ENCODE measurements around the gene CLDN2.
A peak's percentile ranks its signal among the peaks of the same experiment; 100 is the strongest.
"Not testable (repeated sequence)": the region's sequence is repeated elsewhere in the genome, so short reads cannot be mapped to it uniquely, and the experiment has no call there.

CLDN2 gene, protein sequence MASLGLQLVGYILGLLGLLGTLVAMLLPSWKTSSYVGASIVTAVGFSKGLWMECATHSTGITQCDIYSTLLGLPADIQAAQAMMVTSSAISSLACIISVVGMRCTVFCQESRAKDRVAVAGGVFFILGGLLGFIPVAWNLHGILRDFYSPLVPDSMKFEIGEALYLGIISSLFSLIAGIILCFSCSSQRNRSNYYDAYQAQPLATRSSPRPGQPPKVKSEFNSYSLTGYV

DNA sequence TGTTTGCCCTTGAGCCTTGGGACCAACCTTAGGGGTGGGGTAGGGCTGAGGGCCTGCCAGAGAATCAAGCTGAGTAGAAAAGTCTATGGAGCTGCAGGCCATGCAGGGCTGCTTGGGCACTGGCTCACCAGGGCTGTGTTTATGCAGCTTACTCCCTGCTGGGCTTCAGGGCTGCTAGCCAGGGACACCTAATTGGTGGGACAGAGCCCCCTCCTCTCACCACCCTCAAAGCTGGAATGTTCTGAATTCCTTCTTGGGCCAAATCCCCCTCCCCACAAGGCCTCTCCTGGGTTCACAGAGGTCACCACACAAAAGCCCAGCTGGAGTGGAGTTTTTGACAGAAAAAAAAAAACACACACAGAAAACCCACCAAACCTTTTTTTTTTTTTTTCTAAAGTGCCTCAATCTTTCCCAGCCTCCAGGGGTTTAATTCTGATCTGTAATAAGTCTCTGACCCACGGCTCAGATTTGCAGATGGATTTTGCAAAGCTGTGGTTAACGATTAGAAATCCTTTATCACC lies at the start of gene CLDN2:
TSS of gene CLDN2 (plus strand) at position 471 of the 521 bp plus-strand sequence. CDS start 7,827 bp downstream, outside the sequence.
- DNase-seq (ENCODE audit: low read depth in 2 of 2): no peak

DNA sequence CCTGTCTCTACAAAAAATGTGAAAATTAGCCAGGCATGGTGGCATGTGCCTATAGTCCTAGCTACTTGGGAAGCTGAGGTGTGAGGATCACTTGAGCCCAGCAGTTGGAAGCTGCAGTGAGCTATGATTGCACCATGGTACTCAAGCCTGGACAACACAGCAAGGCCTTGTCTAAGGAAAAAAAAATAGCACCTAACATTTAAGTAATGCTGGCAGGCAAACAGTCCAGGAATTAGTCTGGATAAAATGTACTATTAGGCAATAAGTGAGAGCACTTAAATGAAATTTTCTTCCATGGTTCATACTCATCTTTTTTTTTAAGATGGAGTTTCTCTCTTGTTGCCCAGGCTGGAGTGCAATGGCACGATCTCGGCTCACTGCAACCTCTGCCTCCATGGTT lies 47.4 kb upstream of the CLDN2 start:
- not testable (repeated sequence) for DNase-seq (ENCODE audit: low read depth in 2 of 2)

DNA sequence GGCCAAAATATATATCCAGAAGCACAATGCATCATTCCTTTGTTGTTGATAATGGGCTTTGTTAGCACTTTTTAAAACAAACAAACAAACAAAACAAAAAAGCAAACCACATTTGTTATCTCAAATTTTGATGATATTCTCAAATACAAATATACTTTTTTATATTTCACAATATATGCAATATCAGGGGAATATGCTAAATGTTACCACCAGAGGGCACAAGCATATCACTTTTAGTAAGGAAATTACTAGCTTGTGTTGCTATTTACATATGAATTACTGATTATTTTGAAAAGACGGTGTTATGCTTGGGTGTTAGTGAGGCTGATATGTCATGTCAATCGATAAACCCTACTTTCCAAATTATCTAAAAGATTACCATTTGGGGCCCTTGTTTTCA lies 46.1 kb upstream of the CLDN2 start:
- DNase-seq (ENCODE audit: low read depth in 2 of 2): no peak

DNA sequence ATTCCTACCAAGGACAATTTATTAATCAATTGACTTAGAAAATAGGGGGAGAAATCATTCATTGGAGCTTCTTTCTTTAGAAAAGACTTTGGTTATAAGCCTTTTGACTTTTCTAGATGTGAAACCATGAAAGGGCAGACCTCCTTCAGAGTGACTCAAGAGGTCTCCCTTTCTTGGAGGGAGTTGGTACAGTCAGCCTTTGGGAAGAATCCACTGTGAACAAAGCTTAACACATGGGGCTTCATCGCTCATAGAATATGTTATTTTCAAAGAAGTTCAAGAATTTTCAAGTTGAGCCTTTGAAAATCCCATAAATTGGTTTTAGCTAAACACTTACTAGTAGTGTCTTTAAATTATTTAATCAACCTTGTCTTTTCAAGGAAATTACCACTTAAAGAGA lies 45.1 kb upstream of the CLDN2 start:
- DNase-seq (ENCODE audit: low read depth in 2 of 2): no peak

DNA sequence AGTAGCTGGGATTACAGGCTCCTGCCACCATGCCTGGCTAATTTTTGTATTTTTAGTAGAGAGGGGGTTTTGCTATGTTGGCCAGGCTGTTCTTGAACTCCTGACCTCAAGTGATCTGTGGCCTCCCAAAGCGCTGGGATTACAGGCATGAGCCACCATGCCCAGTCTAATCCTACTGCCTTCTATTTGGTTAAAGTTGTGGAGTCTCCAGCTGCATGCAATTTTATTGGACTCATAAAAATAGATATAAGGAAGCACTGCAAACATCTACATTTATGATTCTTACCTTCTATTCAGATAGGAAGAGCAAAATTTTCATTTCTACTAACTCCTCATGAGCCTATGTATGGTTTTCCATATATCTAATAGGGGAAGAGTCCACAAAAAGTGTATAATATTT lies 30.7 kb upstream of the CLDN2 start:
- no peak for DNase-seq (ENCODE audit: low read depth in 2 of 2)

DNA sequence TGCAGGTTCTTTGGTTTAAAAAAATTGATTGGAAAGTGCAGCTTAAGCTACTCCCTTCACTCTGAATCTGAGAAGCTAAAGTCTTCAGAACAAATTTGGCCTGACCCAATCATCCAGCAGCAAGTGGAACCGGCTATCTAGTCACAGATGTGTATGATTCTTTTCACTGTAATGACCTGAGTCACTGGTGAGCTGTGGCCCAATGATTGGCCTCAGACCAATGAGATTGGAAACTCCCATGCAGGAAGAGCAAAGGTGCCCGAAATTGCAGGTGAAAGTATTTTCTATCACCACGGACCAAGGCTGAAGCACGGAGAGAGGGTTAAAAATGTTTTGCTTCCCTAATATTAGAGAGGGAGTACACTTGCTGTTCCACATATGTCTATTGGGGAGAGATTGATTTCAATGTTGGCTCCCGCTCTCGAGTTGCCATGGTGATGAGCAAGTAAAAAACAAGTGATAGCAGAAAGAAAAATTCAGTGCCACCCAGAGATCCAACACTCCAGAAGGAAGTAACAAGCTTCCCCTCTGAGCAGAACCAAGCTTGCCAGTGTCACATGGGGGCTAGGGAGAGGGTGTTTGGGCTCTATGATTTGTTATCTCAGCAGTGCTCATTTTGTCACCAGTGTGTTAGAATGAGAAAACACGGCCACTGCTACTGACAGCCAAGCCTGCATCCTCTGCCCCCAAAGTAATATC lies 28.3 kb upstream of the CLDN2 start:
- no peak for DNase-seq (ENCODE audit: low read depth in 2 of 2)

DNA sequence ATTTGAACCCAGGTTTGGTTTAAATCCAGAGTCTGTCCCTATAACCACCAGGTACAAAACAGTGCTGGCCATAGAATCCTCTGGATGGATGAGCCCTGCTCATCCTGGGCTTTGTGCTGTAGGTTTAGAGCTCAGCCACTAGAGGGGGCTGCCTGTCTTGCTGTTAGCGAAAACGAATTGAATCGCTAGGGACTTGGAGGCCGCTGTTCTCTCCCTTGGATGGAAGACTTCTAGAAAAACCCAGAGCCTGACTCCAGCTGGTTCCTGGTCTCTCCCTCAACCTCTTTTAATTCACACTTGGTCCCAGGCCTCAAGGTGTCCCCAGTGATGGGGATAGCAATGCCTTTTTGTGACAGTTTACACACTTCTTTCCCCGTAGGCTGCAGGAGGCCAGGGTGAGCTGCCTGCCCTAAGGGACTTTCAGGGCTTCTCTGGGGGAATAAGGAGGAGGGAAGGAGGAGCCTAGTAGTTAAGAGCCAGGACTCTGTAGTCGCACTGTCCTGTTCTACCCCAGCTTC lies 25.8 kb upstream of the CLDN2 start:
- peak in 1 of 2 experiments; percentile 33 for DNase-seq (ENCODE audit: low read depth in 2 of 2)

DNA sequence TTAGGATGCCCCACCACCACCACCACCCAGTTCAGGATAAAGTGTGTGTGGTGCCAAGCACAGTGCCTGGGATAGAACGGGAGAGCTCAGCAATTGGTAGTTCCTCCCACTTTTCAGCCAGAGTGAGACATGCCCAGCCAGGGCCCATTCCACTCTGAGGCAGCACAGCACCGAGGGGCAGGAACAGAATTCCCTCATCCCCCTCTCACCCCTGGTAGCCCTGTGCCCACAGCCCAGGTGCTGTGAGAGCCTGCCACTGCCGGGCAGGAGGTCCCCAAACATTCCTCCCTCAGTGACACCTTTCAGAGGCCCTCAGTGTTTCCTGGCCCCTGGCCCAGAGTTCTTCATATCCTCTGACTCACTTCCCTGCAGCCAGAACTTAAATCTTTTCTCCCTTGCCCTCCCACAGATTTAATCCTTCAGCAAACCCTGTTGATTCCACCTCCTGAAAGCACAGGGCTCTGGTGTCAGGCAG lies 25.2 kb upstream of the CLDN2 start:
- no peak for DNase-seq (ENCODE audit: low read depth in 2 of 2)

DNA sequence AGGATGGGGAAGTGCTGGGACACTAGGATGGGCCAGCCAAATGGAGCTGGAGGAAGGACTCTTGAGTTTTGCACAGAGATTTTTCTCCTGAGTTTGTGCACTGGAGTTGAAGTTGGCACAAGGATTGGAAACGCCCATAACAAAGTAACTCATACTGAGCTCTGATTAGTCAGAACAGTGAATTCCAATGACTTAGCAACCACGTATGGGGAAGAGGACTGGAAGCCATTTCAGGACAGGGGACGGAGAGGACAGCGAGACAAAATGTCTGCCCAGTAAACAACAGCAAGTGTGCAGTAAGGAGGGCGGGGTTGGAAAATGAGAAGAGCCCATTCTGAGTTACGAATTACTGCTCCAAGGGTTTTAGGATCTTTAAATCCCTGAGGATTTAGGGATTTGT lies 22.9 kb upstream of the CLDN2 start:
- no peak for DNase-seq (ENCODE audit: low read depth in 2 of 2)

DNA sequence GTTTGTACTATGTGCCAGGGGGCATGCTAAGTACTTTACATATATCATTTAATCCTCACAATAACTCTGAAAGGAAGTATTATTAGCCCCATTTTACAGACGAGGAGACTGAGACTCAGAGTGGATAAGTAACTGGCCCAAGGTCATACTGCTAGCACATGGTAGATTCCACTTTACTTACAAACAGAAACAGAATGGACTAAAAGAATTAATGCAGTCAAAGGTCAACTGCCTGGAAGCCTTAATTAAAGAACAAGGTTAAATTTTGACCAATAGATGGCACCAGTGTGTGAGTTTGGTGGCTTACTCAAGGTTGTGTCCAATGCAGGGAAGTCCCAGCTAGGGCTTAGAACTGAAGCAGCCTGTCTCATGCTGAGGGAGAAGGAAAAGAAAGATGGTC lies 21.7 kb upstream of the CLDN2 start:
- DNase-seq (ENCODE audit: low read depth in 2 of 2): no peak

DNA sequence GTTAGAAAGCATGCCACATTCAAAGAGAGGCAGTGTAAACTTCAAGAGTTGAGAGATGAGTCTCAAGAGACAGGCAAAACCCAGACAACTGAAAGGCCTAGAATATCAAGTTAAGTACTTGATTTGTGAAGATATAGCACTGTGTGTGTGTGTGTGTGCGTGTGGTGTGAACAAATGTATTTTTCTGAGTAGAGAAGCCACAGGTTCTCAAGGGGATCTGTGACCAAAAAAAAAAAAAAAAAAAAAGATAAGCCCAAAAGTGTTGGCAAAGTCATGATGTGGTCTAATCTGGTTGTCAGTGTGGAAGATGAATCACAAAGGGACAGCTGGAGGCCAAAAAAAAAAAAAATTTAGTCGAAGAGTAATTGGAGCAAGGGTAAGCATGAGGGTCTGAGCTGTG lies 20.9 kb upstream of the CLDN2 start:
- no peak for DNase-seq (ENCODE audit: low read depth in 2 of 2)

DNA sequence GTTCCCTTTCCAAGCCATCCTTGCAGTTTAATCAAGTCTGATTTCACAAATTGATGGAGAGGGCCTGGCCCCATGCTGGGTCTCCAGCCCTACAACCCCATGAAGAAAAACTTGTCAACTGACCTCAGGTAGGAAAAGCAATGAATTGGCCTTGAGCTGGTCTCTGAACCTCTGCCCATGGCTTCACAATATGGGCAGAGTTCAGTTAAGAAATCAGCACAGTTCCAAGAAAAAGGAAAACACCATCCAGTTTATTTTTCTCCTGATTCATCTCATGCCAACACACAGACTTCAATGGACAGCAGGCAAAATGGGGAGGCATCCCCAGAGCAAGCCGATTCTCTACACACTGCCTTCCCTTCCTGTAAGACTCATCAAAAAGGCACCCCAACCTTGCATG lies 20.4 kb upstream of the CLDN2 start:
- DNase-seq (ENCODE audit: low read depth in 2 of 2): no peak

DNA sequence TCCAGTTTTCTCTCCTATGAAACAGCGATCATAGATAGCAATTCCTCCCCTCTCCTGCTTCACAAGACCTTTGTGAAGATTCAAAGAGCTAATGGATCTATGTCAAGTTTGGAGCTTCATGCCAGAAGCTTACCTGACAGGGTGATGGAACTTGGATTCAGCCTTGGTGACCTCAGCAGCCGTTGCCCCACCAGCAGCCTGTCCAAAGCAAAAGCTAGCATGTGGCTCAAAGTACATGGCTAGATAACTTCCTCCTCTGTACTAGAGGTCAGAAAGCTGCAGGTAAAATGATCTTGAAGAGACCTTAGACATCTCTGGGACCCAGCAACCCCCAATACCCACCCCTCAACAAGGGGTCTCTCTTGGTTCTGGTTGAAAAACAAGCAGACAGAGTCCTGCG lies 18.9 kb upstream of the CLDN2 start:
- DNase-seq (ENCODE audit: low read depth in 2 of 2): no peak

DNA sequence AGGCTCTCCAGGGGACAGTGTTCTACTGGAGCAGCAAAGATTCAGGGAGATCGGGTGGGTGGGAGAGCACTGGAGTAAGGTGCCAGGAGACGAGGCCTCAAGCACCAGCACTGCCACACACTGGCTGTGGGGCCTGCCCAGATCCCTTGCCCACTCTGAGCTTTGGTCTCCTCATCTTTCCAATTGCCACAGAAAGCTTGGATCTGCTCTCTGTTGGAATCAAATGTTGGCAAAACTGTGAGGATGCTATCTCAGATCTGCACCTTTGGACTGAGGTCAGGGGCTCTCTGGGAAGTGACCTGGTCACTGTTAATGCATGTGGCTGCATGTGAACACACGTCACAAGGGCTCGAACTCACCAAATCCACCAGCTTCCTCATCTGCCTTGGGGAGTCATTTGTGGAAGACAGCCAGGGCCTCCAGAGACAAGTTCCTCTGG lies 18.4 kb upstream of the CLDN2 start:
- DNase-seq (ENCODE audit: low read depth in 2 of 2): no peak

DNA sequence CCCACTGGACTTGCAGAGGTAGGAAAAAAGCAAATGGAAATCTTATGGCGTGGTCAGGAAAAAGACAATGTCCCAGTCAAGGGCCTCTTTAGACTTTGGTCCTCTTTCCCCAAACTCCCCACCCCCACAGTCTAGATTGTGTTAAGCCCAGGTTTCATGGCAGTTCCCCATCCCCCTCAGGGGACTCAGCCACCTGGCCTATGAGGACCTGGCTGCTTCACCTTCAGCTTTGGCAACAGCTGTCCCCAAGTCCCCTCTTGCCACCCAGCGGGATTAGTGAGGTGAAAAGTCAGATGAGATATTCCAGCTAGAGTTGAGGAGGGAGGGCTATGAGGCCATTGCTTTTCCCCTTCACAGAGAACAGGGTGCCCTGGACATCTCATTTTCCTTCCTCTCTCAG lies 17.5 kb upstream of the CLDN2 start:
- DNase-seq (ENCODE audit: low read depth in 2 of 2): no peak

DNA sequence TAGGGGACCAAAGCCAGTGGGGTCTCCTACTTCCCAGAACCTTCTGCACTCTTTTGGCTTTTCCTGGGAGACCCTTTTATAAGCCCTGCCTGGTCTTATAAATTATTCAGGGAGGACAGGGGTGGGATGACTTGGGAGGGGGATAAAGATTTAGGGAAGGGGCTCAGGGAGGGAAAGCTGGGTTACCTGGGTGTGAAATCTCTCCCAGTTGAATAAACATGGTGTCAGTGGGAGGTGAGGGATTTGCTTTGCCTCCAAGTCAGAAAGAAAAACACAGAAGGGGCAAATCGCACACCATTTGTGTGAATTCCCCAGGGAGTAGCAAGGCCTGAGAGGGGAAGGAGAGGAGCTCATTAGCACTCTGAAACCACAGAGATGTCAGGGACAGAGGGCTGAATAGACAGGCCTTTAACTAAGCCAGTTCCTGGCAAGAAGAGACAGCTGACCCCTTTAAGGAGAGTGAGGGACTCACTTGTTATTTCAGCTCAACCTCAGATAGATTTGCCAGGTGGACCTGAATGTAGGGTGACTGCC lies 16.8 kb upstream of the CLDN2 start, which contains the start of gene RIPPLY1:
TSS of gene RIPPLY1 (minus strand) at position 51 of the 534 bp plus-strand sequence. CDS start 54 bp downstream, outside the sequence.
- no peak for DNase-seq (ENCODE audit: low read depth in 2 of 2)

DNA sequence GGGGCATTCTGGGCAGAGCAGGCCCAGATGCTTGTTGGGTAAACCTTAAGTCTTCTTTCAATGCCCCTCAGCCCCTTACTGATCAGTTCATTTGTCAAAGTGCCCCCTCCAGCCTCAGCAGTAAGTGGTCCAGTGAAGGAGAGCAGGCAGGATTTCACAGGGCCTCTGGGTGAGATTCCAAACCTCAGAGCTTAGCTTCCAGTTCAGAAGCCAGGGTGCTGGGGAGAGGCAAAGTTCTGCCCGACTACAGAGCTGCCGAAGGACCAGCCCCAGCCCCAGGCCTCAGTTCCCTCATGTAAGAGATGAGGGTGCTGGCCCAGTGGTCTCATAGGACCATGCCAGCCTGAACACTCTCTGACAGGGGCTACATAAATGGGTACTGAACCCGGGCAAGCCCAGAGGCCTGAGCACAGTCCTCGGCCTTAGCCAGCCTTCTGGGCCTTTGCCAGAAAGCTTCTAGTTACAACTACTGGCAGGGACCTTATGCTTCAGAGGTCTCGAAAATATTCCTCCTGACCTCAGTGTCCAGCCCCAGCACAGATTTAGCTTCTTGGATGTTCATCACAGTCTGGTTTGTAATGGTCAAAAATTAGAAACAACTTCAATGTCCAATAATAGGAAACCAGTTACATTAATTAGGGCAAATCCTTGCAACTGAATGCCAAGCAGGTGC lies 16.2 kb upstream of the CLDN2 start:
- no peak for DNase-seq (ENCODE audit: low read depth in 2 of 2)

DNA sequence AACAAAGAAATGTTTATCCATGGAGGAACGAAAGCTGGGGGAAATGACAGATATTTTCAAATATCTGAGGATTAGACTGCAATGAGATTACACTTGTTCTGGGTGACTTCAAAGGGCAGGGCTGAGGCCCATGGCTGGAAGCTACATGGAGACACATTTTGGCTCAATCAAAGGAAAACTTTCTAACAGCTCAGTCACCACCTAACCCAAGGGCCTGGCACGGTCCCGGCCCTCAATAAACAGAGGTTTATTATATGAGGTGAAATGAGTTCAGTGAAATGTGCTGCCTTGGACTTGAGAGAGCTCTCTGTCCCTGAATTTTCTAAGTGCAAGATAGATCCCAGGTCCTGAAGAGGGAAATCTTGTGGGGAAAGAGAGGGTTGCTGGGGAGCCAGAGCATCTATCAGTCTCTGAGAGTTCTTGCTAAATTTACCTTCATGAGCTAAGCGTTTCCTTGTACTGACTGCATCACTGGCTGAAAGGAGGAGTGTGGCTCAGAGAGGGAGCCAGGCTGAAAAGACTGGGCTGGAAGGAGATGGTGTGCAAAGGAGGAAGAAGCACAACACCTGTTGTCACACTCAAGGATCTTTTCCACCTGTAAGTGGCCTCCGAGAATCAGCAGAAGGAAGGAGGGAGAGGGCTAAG lies 15.0 kb upstream of the CLDN2 start:
- DNase-seq (ENCODE audit: low read depth in 2 of 2): no peak

DNA sequence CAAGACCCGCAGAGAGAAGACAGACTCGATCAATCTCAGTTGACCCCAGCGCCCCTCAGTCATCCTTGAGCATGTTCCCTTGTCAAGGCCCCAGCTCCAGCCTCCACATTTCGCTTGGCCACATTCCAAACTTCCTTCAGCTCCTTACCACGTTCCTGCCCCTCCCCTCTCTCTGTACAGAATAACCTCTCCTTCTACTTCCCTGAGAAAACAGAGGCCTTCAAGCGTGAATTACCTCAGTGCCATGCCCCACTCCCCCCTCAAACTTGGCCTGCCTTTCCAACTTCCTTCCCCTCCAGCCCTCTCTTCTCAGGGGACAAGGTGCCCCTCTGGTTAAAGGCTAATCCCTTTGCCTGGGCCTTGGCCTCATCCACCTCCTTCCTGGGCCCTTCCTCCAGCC lies 13.8 kb upstream of the CLDN2 start:
- no peak for DNase-seq (ENCODE audit: low read depth in 2 of 2)

DNA sequence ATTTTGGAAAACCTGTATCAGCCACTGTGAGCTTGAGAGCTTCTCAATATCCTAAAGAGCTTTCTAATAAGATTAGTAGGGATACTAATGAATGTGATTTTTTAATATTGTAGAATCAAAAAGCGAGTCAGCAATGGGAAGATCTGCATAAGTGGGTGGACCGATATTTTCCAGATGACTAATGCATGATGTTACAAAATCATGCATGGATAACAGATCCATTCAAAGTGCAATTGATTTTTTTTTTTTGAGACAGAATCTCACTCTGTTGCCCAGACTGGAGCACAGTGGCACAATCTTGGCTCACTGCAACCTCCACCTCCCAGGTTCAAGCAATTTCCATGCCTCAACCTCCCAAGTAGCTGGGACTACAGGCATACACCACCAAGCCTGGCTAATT lies 7.3 kb upstream of the CLDN2 start:
- no peak for DNase-seq (ENCODE audit: low read depth in 2 of 2)

DNA sequence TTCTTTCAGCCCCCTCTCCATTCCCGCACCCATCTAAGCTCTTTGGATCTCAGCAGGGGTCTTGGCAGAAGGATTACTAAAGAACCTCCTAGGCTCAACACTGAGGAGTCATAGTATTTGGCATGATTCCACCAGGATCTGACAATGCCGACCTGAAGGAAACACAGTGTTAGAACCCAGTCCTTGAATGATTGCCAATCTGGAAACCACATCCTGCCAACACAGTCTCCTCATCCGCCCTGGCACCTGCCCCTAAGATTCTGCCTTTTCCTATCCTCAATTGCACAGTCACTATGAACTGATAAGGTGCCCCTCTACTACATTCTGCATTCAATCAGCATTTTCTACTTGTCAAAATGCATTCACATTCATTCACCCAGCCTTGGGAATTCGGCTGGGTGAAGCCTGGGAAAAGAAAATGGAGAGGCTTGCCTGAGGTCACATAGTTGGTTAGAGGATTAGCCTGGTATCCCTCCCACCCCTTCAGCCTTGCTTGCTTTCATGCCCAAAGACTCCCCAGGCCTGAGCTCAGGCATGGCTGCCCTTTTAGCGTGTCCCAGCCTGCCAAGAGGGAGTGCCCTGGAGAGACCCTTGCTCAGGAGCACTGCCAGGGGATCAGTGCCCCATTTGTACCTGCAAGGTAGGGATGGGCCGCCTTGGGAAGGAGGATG lies 2.2 kb upstream of the CLDN2 start:
- DNase-seq (ENCODE audit: low read depth in 2 of 2): no peak

Data from stimulated activated CD4-positive, alpha-beta T cell treated with anti-CD3 and anti-CD28 coated beads, Interleukin-12 subunit alpha, Interleukin-12 subunit beta, amount 100 ng/mL, for 24 hours (primary cell).